ENCODE data around the gene DIP2B.

DIP2B gene

DNA sequence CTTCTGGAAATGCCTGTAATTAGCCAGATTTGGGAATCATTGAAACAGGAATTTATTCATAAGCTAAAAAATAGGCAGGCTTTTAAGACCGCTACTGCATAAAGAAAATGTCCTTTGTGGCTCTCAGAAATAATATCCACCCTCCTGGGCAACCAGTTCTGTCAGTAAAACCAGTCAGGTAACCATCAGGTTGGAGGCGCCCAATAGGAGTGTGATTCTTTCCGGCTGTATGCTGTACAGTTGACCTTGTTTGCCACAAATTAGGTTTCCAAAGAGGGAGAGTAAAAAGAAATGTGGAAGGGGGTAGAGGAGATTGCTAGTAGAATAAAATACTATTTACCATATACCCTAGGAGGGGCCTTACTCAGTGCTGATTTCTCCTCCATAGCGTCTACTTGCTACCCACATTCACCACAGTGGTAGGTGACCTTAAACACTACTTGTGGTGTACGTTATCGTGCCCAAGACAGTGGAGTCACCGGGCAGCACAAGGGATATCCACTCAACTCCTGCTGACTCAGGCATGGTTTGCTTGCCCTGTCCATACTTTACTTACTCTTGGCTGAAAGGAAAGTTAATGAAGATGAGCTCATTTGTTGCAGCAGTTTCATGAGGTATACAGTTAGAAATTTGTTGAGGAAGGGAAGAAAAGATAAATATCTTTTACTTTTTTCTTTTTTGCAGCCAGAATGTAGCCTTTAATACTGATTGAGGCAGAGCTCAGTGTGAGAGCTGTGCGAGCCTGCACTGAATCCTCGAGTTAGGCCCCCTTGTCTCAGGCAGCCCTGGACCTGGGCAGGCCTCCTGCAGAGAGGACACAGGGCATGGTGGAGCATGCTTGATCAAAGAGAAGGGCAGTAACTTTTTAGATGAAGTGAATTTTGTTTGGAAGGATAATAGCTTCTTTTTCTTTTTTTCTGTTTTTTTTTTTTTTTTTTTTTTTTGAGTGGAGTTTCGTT, 76.7 kb downstream of the DIP2B start:
- H3K27ac ChIP-seq (ENCODE audit: low read depth, low read length): no peak overlapping the region
- H3K4me3 ChIP-seq (ENCODE audit: low read depth in 1 of 2, low read length in 2 of 2): no peak overlapping the region
- no peaks in the 10 kb centered on the region for H3K36me3 ChIP-seq (ENCODE audit: insufficient read depth, low read length)
- no peak overlapping the region for H3K9ac ChIP-seq (ENCODE audit: low read length)
- no peaks in the 10 kb centered on the region for H3K9me3 ChIP-seq (ENCODE audit: low read length)
- H3K27me3 ChIP-seq (ENCODE audit: control insufficient read depth in 1 of 2, insufficient read depth in 2 of 2, low read length in 2 of 2): no peaks in the 10 kb centered on the region
- H3K4me1 ChIP-seq (ENCODE audit: insufficient read depth, low read length): no peaks in the 10 kb centered on the region

DNA sequence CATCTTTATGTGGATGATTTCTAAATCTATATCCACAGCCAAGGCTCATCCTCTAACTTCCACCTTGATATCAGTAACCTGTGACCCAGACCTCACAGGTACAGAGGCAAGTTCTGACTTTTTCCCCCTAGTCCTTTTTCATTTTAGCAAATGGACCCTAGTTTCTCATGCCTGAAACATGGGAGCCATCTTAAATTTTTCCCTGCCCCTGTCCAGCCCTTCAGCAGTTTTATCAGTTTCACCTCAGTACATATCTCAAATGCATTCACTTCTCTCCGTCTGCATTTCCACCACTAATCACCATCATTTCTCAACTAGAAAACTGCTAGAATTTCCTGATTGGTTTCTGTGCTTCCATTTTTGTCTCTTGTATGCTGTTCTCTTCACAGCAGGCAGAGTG, 79.3 kb downstream of the DIP2B start:
- Histone ChIP-seq H3K36me3 (ENCODE audit: insufficient read depth, low read length) (no peaks in the 10 kb centered on the region), H3K9ac (ENCODE audit: low read length) (no peak overlapping the region), H3K4me3 (ENCODE audit: low read depth in 1 of 2, low read length in 2 of 2) (no peak overlapping the region), H3K27ac (ENCODE audit: low read depth, low read length) (no peak overlapping the region), H3K9me3 (ENCODE audit: low read length) (no peaks in the 10 kb centered on the region), H3K4me1 (ENCODE audit: insufficient read depth, low read length) (no peaks in the 10 kb centered on the region), H3K27me3 (ENCODE audit: control insufficient read depth in 1 of 2, insufficient read depth in 2 of 2, low read length in 2 of 2) (no peaks in the 10 kb centered on the region)

DNA sequence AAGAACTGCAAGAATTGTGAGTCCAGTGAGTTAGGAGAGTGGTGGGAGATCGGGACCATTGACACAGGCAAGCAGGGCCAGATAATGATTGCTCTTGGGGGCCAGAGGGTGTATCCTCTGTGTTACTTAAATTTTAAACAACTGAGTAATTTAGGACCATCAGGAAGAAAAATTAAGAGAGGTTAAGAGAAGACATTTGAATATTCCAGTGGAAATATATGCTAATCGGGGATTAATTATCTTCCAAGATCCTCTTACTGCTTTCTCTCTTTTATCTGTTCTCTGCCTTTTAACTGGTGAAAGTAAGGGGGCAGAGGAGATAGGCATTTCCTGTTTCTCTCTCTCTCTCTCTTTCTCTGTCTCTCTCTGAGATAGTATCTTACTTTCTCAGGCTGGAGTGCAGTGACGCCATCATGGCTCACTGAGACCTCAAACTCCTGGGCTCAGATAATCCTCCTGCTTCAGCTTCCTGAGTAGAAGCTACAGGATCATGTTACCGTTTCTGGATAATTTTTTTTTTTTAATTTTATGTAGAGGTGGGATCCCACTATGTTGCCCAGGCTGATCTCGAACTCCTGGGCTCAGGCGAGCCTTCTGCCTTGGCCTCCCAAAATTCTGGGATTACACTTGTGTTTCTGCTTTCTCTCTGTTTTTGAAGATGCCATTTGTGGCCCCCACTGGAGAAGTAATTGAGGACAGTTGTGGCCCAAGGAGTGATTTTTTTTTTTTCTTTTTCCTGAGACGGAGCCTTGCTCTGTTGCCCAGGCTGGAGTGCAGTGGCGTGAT, 85.1 kb downstream of the DIP2B start:
- Histone ChIP-seq H3K4me1 (ENCODE audit: insufficient read depth, low read length) (no peaks in the 10 kb centered on the region), H3K27me3 (ENCODE audit: control insufficient read depth in 1 of 2, insufficient read depth in 2 of 2, low read length in 2 of 2) (no peaks in the 10 kb centered on the region), H3K9ac (ENCODE audit: low read length) (no peak overlapping the region), H3K27ac (ENCODE audit: low read depth, low read length) (no peak overlapping the region), H3K36me3 (ENCODE audit: insufficient read depth, low read length) (no peaks in the 10 kb centered on the region), H3K4me3 (ENCODE audit: low read depth in 1 of 2, low read length in 2 of 2) (no peak overlapping the region), H3K9me3 (ENCODE audit: low read length) (no peaks in the 10 kb centered on the region)

DNA sequence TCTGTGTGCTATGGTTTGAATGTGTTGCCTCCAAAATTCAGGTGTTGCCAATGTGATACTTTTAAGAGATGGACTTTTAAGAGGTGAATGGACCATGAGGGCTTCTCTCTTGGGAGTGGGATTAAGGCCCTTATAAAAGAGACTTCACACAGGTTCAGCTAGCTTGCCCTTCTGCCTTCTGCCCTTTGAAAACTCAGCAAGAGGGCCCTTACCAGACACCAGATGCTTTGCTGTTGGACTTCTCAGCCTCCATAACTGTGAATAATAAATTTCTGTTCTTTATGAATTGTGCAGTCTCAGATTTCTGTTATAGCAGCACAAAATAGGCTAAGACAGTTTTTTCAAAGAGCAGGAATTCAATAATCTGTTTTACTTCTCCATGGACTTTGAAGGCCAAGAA, 86.1 kb downstream of the DIP2B start:
- H3K27ac ChIP-seq (ENCODE audit: low read depth, low read length): no peak overlapping the region
- H3K4me3 ChIP-seq (ENCODE audit: low read depth in 1 of 2, low read length in 2 of 2): no peak overlapping the region
- peaks cover 3% of the 10 kb centered on the region for H3K4me1 ChIP-seq (ENCODE audit: insufficient read depth, low read length)
- H3K9me3 ChIP-seq (ENCODE audit: low read length): no peaks in the 10 kb centered on the region
- no peak overlapping the region for H3K9ac ChIP-seq (ENCODE audit: low read length)
- no peaks in the 10 kb centered on the region for H3K27me3 ChIP-seq (ENCODE audit: control insufficient read depth in 1 of 2, insufficient read depth in 2 of 2, low read length in 2 of 2)
- H3K36me3 ChIP-seq (ENCODE audit: insufficient read depth, low read length): no peaks in the 10 kb centered on the region

DNA sequence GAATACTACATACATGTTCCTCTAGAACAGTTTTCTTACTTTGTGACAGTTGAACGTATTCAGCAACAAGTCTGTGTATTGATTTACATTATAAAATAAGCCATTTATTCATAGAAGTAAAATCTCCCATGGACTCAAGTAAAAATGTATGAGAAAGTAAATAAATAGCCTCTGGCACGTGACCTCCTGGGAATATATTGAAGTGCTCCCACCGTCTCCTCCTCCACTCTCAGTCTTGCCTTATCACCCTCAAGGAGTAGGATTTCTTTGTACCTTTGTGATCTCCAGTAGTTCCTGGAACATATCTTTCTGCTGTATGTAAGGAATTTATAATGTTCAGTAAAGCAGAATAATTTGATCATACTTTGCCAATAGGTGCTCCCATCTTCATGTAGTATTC, 90.9 kb downstream of the DIP2B start:
- no peak overlapping the region for H3K27ac ChIP-seq (ENCODE audit: low read depth, low read length)

DNA sequence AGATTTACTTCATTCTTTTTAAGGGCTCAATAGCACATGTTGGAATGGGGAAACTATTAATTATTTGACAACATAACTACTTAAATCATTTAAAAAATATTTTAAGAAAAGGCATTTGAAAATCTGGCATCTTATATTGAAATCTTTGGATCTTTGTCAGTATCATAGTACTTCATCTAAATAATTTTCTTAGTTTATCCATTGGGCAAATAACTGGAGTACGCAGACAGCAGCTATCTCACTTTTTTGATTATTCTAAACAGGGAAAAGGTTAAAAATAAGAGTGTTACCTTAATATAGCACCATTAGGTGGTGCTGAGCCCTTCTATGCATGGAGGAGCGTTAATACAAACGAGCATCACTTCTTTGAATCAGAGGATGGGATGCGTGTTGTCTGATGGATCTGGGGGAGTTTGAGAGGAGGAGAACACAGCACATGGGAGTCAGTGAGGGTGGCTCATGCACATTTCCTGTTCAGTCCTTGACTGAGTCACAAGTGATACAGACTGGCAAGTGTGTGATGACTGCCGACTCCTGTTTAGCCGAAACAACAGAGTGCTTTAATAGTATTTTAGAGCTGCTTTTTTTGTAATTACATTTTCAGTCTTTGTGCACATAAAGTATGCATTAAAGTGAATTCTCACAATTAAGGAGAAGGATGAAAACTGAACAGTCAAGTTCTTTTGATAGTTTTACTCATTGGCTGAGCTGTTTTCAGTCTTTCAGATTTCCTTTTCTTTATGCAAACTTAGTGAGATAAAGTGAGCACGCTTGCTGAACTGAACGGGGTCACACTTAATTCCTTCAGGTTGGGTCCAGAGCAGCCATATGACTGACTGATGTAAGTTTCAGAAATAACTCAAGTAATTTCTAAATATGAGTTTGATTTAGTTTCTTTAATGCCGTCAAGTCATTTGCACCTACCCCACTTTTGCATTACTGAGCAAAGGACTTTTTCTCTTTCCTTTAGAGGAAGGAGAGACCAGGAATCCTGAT, 92.7 kb downstream of the DIP2B start:
- Histone ChIP-seq H3K4me1 (ENCODE audit: insufficient read depth, low read length) (peaks cover 4% of the 10 kb centered on the region), H3K4me3 (ENCODE audit: low read depth in 1 of 2, low read length in 2 of 2) (no peak overlapping the region), H3K9me3 (ENCODE audit: low read length) (no peaks in the 10 kb centered on the region), H3K27ac (ENCODE audit: low read depth, low read length) (no peak overlapping the region), H3K9ac (ENCODE audit: low read length) (no peak overlapping the region), H3K27me3 (ENCODE audit: control insufficient read depth in 1 of 2, insufficient read depth in 2 of 2, low read length in 2 of 2) (no peaks in the 10 kb centered on the region), H3K36me3 (ENCODE audit: insufficient read depth, low read length) (no peaks in the 10 kb centered on the region)

More for the DNA sequence above, 90.9 kb downstream of the DIP2B start:
- no peaks in the 10 kb centered on the region for H3K36me3 ChIP-seq (ENCODE audit: insufficient read depth, low read length)
- no peaks in the 10 kb centered on the region for H3K9me3 ChIP-seq (ENCODE audit: low read length)
- H3K27me3 ChIP-seq (ENCODE audit: control insufficient read depth in 1 of 2, insufficient read depth in 2 of 2, low read length in 2 of 2): no peaks in the 10 kb centered on the region
- H3K9ac ChIP-seq (ENCODE audit: low read length): no peak overlapping the region
- no peak overlapping the region for H3K4me3 ChIP-seq (ENCODE audit: low read depth in 1 of 2, low read length in 2 of 2)
- peaks cover 4% of the 10 kb centered on the region for H3K4me1 ChIP-seq (ENCODE audit: insufficient read depth, low read length)

DNA sequence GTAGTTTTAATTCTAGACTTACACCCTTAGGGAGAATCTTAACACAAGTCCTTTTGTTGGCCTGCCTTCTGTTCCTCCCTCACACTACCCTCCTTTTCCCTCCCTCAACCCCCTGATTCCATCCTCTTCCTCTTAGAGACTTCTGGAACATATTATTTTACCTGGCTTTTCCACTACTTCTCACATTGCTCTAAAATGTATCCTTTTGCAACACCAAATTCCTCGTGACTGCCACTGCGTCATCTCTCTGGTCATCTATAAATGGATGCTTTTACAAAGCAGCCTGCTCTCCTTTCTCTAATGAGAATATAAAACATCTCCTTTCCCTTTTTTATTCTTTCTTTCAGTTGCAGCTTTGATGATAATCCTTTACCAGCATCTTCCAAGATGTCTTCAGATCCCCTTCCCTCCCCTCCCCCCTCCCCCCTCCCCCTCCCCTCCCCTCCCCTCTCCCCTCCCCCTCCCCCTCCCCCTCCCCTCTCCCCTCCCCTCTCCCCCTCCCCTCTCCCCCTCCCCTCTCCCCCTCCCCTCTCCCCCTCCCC, 93.6 kb downstream of the DIP2B start:
- Histone ChIP-seq H3K9ac (ENCODE audit: low read length) (no peak overlapping the region), H3K36me3 (ENCODE audit: insufficient read depth, low read length) (no peaks in the 10 kb centered on the region), H3K4me3 (ENCODE audit: low read depth in 1 of 2, low read length in 2 of 2) (no peak overlapping the region), H3K27me3 (ENCODE audit: control insufficient read depth in 1 of 2, insufficient read depth in 2 of 2, low read length in 2 of 2) (no peaks in the 10 kb centered on the region), H3K9me3 (ENCODE audit: low read length) (no peaks in the 10 kb centered on the region), H3K4me1 (ENCODE audit: insufficient read depth, low read length) (peaks cover 4% of the 10 kb centered on the region), H3K27ac (ENCODE audit: low read depth, low read length) (no peak overlapping the region)

DNA sequence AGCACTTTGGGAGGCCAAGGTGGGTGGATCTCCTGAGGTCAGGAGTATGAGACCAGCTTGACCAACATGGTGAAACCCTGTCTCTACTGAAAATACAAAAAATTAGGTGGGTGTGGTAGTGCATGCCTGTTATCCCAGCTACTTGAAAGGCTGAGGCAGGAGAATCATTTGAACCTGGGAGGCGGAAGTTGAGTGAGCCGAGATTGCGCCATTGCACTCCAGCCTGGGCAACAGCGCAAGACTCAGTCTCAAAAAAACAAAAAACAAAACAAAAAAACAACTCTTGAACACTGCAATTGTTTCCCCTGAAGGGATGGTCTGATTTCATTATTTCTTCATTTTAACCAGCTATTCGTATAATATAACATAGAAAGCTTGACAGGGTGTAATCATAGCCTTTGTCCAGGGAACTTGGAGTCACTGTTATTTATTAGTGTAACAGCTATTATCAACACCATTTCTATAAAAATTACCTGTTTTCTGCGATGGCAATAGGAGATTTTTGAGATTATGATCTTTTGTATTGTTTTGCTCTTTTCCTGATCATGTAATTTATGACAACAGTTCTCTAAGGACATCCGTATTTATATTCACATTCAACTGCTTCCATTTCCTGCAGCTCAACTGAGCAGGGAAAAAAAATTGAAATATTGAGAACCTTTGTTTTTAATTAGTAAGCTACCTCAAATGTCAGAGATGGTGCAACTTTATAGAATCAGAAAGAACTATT, 94.7 kb downstream of the DIP2B start:
- Histone ChIP-seq H3K9me3 (ENCODE audit: low read length) (no peaks in the 10 kb centered on the region), H3K4me3 (ENCODE audit: low read depth in 1 of 2, low read length in 2 of 2) (no peak overlapping the region), H3K27me3 (ENCODE audit: control insufficient read depth in 1 of 2, insufficient read depth in 2 of 2, low read length in 2 of 2) (no peaks in the 10 kb centered on the region), H3K27ac (ENCODE audit: low read depth, low read length) (no peak overlapping the region), H3K36me3 (ENCODE audit: insufficient read depth, low read length) (no peaks in the 10 kb centered on the region), H3K9ac (ENCODE audit: low read length) (no peak overlapping the region), H3K4me1 (ENCODE audit: insufficient read depth, low read length) (peaks cover 10% of the 10 kb centered on the region)

DNA sequence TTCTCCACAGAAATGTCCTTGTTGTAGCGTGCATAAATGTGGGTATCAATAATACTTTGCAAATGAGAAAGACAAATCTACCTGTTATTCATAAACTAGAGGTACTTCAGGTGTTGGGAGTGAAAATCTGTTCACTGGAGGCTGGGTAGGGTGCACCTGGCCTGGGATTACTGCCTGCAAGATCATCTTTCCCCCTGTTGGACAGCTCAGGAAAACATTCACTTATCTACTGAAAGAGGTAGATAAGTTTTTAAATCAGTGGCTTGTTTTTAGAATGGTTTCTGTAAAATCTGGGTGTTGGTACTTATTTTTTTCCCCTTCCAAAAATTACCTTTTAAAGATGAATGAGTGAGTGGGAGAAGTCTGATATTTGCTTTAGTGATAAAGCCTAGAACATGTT, 95.6 kb downstream of the DIP2B start:
- no peaks in the 10 kb centered on the region for H3K36me3 ChIP-seq (ENCODE audit: insufficient read depth, low read length)
- H3K27ac ChIP-seq (ENCODE audit: low read depth, low read length): no peak overlapping the region
- H3K9me3 ChIP-seq (ENCODE audit: low read length): no peaks in the 10 kb centered on the region
- peaks cover 10% of the 10 kb centered on the region for H3K4me1 ChIP-seq (ENCODE audit: insufficient read depth, low read length)
- H3K4me3 ChIP-seq (ENCODE audit: low read depth in 1 of 2, low read length in 2 of 2): no peak overlapping the region
- no peak overlapping the region for H3K9ac ChIP-seq (ENCODE audit: low read length)
- H3K27me3 ChIP-seq (ENCODE audit: control insufficient read depth in 1 of 2, insufficient read depth in 2 of 2, low read length in 2 of 2): no peaks in the 10 kb centered on the region

DNA sequence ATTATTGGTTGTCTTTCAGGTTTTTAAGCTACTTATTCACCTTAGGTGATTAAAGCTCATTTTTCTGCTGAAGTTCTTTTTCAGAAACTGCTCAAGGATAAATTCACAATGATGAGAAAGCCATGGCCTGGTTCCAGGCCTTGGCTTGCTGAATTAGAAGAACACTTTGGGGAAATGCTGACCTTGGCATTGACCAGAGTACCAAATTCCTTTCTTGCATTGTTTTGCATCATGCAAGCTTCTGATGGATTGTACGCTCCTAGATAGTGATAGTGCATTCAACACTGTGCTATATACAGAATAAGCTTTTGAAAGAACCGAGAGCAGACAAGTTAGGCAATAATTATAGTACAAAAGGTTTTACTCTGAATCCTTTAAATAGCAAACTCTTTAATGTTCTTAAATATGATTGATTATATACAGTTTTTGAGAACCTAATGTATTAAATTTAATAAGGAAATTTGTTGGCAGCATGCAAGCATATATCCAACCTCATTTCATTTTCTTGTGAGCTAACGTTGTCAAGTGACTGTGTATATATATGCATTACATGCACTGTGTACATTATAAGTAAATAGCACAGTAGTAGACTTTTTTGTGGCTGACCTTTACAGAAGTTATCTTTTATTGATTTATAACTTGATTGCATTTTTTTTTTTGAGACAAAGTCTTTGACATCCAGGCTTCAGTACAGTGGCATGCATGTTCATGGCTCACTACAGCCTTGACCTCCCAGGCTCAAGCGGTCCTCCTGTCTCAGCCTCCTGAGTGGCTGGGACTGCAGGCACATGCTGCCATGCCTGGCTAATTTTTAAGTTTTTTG, 99.2 kb downstream of the DIP2B start:
- H3K36me3 ChIP-seq (ENCODE audit: insufficient read depth, low read length): no peaks in the 10 kb centered on the region
- H3K27ac ChIP-seq (ENCODE audit: low read depth, low read length): no peak overlapping the region
- no peak overlapping the region for H3K4me3 ChIP-seq (ENCODE audit: low read depth in 1 of 2, low read length in 2 of 2)
- peaks cover 7% of the 10 kb centered on the region for H3K4me1 ChIP-seq (ENCODE audit: insufficient read depth, low read length)
- no peaks in the 10 kb centered on the region for H3K9me3 ChIP-seq (ENCODE audit: low read length)
- H3K27me3 ChIP-seq (ENCODE audit: control insufficient read depth in 1 of 2, insufficient read depth in 2 of 2, low read length in 2 of 2): no peaks in the 10 kb centered on the region
- H3K9ac ChIP-seq (ENCODE audit: low read length): no peak overlapping the region
